ENCODE results near the gene PLEKHG1. TPM values are rescaled to one million over a fixed set of nuclear protein-coding genes. Genes with fewer than 3 reads are reported as not detected.

The PLEKHG1 gene
- total RNA-seq, 1 experiment from 2014 or later, result 2.7 TPM

DNA sequence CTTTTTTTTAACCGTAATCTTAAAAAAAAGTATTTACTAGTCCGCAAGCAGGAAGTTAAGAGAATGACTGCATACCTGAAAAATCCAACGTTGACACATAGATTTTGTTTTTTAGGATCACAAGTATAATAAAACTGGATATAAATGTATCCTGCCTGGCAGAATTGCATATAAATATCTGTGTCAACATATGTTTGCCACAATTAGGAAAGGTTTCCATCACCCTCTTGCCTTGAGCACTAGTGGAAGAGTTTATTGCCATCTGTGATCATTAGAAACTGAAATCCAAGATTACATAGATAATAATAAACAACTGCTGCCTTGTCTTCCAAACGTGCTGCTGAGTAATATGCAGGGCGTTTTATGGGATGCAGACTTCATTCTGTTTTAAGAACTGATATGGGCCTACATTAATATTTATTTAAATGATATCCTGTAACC is 27.9 kb downstream of the PLEKHG1 start:
- H3K36me3 Mint-ChIP-seq, result peaks cover 3% of the 10 kb centered on the region; the same call in 1 of the 2 replicates
- CTCF ChIA-PET, result no interaction called here
- H3K27ac Mint-ChIP-seq, result no peak overlapping the region
- peaks cover 13% of the 10 kb centered on the region for H3K9me3 Mint-ChIP-seq
- POLR2A ChIA-PET, result no interaction called here
- no peaks in the 10 kb centered on the region for H3K27me3 Mint-ChIP-seq (ENCODE audit: low read depth)
- H3K4me1 Mint-ChIP-seq, result no peaks in the 10 kb centered on the region
- ATAC-seq, result no peak
- TF ChIP-seq HMGA2 (CRISPR knock-in tag; IDR thresholded peaks at IDR 0.05) (no peak), JAZF1 (CRISPR knock-in tag; IDR thresholded peaks at IDR 0.05) (no peak), SP1 (CRISPR knock-in tag; conservative IDR thresholded peaks at IDR 0.05) (no peak), MXD4 (CRISPR knock-in tag; IDR thresholded peaks at IDR 0.05; ENCODE audit: borderline replicate concordance) (no peak), ZSCAN18 (CRISPR knock-in tag; IDR thresholded peaks at IDR 0.05) (no peak), ETV6 (CRISPR knock-in tag; IDR thresholded peaks at IDR 0.05) (no peak), ATF3 (CRISPR knock-in tag; conservative IDR thresholded peaks at IDR 0.05) (no peak), FOXP4 (CRISPR knock-in tag; IDR thresholded peaks at IDR 0.05) (no peak), SMAD3 (CRISPR knock-in tag; IDR thresholded peaks at IDR 0.05; ENCODE audit: borderline replicate concordance) (no peak), ZNF396 (CRISPR knock-in tag; IDR thresholded peaks at IDR 0.05; ENCODE audit: borderline replicate concordance) (no peak), SOX15 (CRISPR knock-in tag; IDR thresholded peaks at IDR 0.05) (no peak), RORB (CRISPR knock-in tag; IDR thresholded peaks at IDR 0.05) (no peak)
- TF ChIP-seq, protein P1, sequence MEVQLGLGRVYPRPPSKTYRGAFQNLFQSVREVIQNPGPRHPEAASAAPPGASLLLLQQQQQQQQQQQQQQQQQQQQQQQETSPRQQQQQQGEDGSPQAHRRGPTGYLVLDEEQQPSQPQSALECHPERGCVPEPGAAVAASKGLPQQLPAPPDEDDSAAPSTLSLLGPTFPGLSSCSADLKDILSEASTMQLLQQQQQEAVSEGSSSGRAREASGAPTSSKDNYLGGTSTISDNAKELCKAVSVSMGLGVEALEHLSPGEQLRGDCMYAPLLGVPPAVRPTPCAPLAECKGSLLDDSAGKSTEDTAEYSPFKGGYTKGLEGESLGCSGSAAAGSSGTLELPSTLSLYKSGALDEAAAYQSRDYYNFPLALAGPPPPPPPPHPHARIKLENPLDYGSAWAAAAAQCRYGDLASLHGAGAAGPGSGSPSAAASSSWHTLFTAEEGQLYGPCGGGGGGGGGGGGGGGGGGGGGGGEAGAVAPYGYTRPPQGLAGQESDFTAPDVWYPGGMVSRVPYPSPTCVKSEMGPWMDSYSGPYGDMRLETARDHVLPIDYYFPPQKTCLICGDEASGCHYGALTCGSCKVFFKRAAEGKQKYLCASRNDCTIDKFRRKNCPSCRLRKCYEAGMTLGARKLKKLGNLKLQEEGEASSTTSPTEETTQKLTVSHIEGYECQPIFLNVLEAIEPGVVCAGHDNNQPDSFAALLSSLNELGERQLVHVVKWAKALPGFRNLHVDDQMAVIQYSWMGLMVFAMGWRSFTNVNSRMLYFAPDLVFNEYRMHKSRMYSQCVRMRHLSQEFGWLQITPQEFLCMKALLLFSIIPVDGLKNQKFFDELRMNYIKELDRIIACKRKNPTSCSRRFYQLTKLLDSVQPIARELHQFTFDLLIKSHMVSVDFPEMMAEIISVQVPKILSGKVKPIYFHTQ (CRISPR knock-in tag; IDR thresholded peaks at IDR 0.05), result no peak
- DNase-seq (ENCODE audit: low spot score), result no peak
- H3K4me3 Mint-ChIP-seq, result no peak overlapping the region

GRCh38 chr6:150628908-150629307 is 29.2 kb downstream of the PLEKHG1 start:
- Mint-ChIP-seq H3K9me3 (peaks cover 13% of the 10 kb centered on the region), H3K4me3 (no peak overlapping the region), H3K27ac (no peak overlapping the region), H3K27me3 (ENCODE audit: low read depth) (no peaks in the 10 kb centered on the region), H3K36me3 (peaks cover 3% of the 10 kb centered on the region; the same call in 1 of the 2 replicates), H3K4me1 (no peaks in the 10 kb centered on the region)
- ATAC-seq, result no peak
- POLR2A ChIA-PET, result no interaction called here
- CTCF ChIA-PET, result no interaction called here
- DNase-seq (ENCODE audit: low spot score), result no peak
- no peak for TF ChIP-seq KAT7 (CRISPR knock-in tag; IDR thresholded peaks at IDR 0.05; ENCODE audit: borderline replicate concordance)
- TF ChIP-seq FOXK1 (CRISPR knock-in tag; IDR thresholded peaks at IDR 0.05), result no peak
- no peak for TF ChIP-seq TEAD4 (CRISPR knock-in tag; IDR thresholded peaks at IDR 0.05)
- TF ChIP-seq ESRRA (CRISPR knock-in tag; IDR thresholded peaks at IDR 0.05; ENCODE audit: borderline replicate concordance), result no peak
- TF ChIP-seq, protein P2, sequence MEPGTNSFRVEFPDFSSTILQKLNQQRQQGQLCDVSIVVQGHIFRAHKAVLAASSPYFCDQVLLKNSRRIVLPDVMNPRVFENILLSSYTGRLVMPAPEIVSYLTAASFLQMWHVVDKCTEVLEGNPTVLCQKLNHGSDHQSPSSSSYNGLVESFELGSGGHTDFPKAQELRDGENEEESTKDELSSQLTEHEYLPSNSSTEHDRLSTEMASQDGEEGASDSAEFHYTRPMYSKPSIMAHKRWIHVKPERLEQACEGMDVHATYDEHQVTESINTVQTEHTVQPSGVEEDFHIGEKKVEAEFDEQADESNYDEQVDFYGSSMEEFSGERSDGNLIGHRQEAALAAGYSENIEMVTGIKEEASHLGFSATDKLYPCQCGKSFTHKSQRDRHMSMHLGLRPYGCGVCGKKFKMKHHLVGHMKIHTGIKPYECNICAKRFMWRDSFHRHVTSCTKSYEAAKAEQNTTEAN (CRISPR knock-in tag; IDR thresholded peaks at IDR 0.05), result no peak
- TF ChIP-seq ERG (CRISPR knock-in tag; IDR thresholded peaks at IDR 0.05), result no peak
- no peak for TF ChIP-seq FOXP4 (CRISPR knock-in tag; IDR thresholded peaks at IDR 0.05)
- TF ChIP-seq ZNF138 (CRISPR knock-in tag; conservative IDR thresholded peaks at IDR 0.05), result no peak
- TF ChIP-seq, protein P3, sequence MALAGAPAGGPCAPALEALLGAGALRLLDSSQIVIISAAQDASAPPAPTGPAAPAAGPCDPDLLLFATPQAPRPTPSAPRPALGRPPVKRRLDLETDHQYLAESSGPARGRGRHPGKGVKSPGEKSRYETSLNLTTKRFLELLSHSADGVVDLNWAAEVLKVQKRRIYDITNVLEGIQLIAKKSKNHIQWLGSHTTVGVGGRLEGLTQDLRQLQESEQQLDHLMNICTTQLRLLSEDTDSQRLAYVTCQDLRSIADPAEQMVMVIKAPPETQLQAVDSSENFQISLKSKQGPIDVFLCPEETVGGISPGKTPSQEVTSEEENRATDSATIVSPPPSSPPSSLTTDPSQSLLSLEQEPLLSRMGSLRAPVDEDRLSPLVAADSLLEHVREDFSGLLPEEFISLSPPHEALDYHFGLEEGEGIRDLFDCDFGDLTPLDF (CRISPR knock-in tag; IDR thresholded peaks at IDR 0.05), result no peak
- no peak for TF ChIP-seq ZNF416 (CRISPR knock-in tag; IDR thresholded peaks at IDR 0.05)

All from WTC11 (cell line).